PC-9 (cell line): ENCODE results near the gene WDHD1. TPM values are rescaled to one million over a fixed set of nuclear protein-coding genes. Genes with fewer than 3 reads are reported as not detected.

Experiments used
- BruUV-seq: library from RNA; stranded (reverse); fragments of 400-500 nt; replicated peaks from 2 replicates; lab custom pipeline; 2021; lab: Mats Ljungman, UMichigan
- CTCF ChIA-PET: fragments of 300-600 bp; sonication (Branson Sonifier 250); formaldehyde crosslinking; loops from one replicate; lab custom pipeline; 2022; ENCODE audit warnings: antibody characterized with exemption; lab: Charles Lee
- POLR2A ChIA-PET: fragments of 300-600 bp; sonication (Branson Sonifier 250); formaldehyde crosslinking; loops from one replicate; lab custom pipeline; 2022; ENCODE audit warnings: antibody characterized with exemption; ENCODE audit not compliant: unreplicated experiment; lab: Charles Lee
- DNase-seq, 2 experiments: peaks; one replicate each; pipeline versions ENCODE4 v3.0.0 to v3.0.0-alpha.2; 2015 to 2022; ENCODE audit warnings: mixed read lengths in 1 of 2
- H2AFZ ChIP-seq: fragments of 200-600 bp; sonication (generic); 2 replicates; pipeline ENCODE4 v1.8.1; 2017; ENCODE audit warnings: antibody characterized with exemption
- H3F3A ChIP-seq: fragments of 200-600 bp; sonication (generic); 2 replicates; pipeline ENCODE4 v1.8.1; 2017; ENCODE audit warnings: antibody characterized with exemption, mild to moderate bottlenecking, low read depth; ENCODE audit not compliant: insufficient read depth
- H3K27ac ChIP-seq: fragments of 200-600 bp; sonication (generic); 2 replicates; pipeline ENCODE4 v1.6.1; 2016; ENCODE audit warnings: mixed run types
- H3K27me3 ChIP-seq: fragments of 200-600 bp; sonication (generic); 2 replicates; pipeline ENCODE4 v1.6.1; 2016; ENCODE audit warnings: low read depth, mixed run types; ENCODE audit not compliant: insufficient read depth
- H3K36me3 ChIP-seq: fragments of 200-600 bp; sonication (generic); 2 replicates; pipeline ENCODE4 v1.6.1; 2016; ENCODE audit warnings: low read depth, mixed run types
- H3K4me1 ChIP-seq: fragments of 200-600 bp; sonication (generic); replicated peaks from 2 replicates; pipeline ENCODE4 v1.6.1; 2016; ENCODE audit warnings: mixed run types; ENCODE audit not compliant: insufficient read depth
- H3K4me2 ChIP-seq: fragments of 200-600 bp; sonication (generic); 2 replicates; pipeline ENCODE4 v1.6.1; 2017; ENCODE audit warnings: mixed run types
- H3K4me3 ChIP-seq: fragments of 200-600 bp; sonication (generic); 2 replicates; pipeline ENCODE4 v1.6.1; 2016; ENCODE audit warnings: mixed run types
- H3K79me2 ChIP-seq: fragments of 200-600 bp; sonication (generic); 2 replicates; pipeline ENCODE4 v1.6.1; 2017; ENCODE audit warnings: low read depth, mixed run types
- H3K9me2 ChIP-seq: fragments of 200-600 bp; sonication (generic); 2 replicates; pipeline ENCODE4 v1.8.1; 2017; ENCODE audit warnings: mild to moderate bottlenecking; ENCODE audit not compliant: insufficient read depth
- H3K9me3 ChIP-seq: fragments of 200-600 bp; sonication (generic); 2 replicates; pipeline ENCODE4 v1.8.1; 2016; ENCODE audit warnings: low read depth; ENCODE audit not compliant: insufficient read depth
- H4K20me1 ChIP-seq: fragments of 200-600 bp; sonication (generic); 2 replicates; pipeline ENCODE4 v1.8.1; 2017; ENCODE audit not compliant: insufficient read depth
- EZH2 ChIP-seq: fragments of 200-600 bp; sonication (generic); IDR thresholded peaks from 2 replicates; pipeline ENCODE4 v1.8.0; 2017; ENCODE audit warnings: antibody characterized with exemption, low read depth
- intact Hi-C: fragments of 100-400 bp; cut with micrococcal nuclease; formaldehyde crosslinking; loops from one replicate; pipeline ENCODE4 v1.10.0; 2022; ENCODE audit not compliant: unreplicated experiment
- total RNA-seq: library from RNA; stranded (reverse); gene quantifications from 2 replicates; pipeline ENCODE4 v1.2.3, GENCODE V29; 2021
- TF ChIP-seq, protein P1 (sequence below): fragments of 200-600 bp; sonication (generic); conservative IDR thresholded peaks from 2 replicates; pipeline ENCODE4 v1.6.1; 2017; ENCODE audit warnings: mixed run types, antibody characterized with exemption, mild to moderate bottlenecking, moderate library complexity

Gene WDHD1
- total RNA-seq, 1 experiment from 2014 or later, result 34.3 TPM

DNA sequence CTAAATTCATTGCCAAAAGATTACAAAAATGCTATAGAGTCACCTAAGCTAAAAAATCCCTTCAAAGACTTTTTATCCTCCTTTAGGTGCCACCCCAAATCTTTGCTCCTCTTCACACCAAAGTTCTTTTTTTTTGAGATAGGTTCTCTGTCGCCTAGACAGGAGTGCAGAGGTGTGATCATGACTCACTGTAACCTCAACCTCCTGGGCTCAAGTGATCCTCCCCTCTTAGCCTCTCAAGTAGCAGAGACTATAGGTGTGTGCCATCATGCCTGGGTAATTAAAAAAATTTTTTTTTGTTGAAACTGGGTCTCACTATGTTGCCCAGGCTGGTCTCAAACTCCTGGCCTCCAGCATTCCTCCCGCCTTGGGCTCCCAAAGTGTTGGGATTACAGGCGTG, 47.9 kb downstream of the WDHD1 start:
- no peaks in the 10 kb centered on the region for H3K9me2 ChIP-seq
- H3K36me3 ChIP-seq, result peaks cover 8% of the 10 kb centered on the region; the same call in 1 of the 2 replicates
- CTCF ChIA-PET, result no interaction called here
- H3F3A ChIP-seq, result no peaks in the 10 kb centered on the region; the same call in 1 of the 2 replicates
- H3K4me2 ChIP-seq, result no peak overlapping the region
- H3K4me1 ChIP-seq, result no peaks in the 10 kb centered on the region
- no peak for DNase-seq
- no peaks in the 10 kb centered on the region for H4K20me1 ChIP-seq
- TF ChIP-seq, protein P1, sequence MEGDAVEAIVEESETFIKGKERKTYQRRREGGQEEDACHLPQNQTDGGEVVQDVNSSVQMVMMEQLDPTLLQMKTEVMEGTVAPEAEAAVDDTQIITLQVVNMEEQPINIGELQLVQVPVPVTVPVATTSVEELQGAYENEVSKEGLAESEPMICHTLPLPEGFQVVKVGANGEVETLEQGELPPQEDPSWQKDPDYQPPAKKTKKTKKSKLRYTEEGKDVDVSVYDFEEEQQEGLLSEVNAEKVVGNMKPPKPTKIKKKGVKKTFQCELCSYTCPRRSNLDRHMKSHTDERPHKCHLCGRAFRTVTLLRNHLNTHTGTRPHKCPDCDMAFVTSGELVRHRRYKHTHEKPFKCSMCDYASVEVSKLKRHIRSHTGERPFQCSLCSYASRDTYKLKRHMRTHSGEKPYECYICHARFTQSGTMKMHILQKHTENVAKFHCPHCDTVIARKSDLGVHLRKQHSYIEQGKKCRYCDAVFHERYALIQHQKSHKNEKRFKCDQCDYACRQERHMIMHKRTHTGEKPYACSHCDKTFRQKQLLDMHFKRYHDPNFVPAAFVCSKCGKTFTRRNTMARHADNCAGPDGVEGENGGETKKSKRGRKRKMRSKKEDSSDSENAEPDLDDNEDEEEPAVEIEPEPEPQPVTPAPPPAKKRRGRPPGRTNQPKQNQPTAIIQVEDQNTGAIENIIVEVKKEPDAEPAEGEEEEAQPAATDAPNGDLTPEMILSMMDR, result no peak
- no peak for TF ChIP-seq EZH2
- H3K4me3 ChIP-seq, result no peak overlapping the region
- H3K9me3 ChIP-seq, result no peaks in the 10 kb centered on the region
- H3K27ac ChIP-seq, result no peak overlapping the region
- H2AFZ ChIP-seq, result no peak overlapping the region
- no peaks in the 10 kb centered on the region for H3K27me3 ChIP-seq
- H3K79me2 ChIP-seq, result no peaks in the 10 kb centered on the region
- intact Hi-C loops, result no loop called here
- BruUV-seq, result no TSS peak
- POLR2A ChIA-PET, result no interaction called here

DNA sequence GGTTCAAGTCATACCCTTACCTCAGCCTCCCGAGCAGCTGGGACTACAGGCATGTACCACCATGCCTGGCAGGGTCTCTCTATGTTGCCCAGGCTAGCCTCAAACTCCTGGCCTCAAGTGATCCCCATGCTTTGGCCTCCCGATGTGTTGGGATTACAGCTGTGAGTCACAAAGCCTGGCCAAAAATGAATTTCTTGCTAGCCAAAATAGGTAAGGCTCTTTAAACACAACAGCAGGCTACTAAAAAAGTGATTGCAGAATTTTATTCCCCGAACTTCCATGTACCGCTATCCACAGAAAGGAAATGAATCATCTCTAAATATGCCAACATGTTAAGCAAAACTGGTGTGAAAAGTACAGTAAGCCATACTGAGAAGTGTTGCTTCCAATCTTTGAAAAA, 50.6 kb downstream of the WDHD1 start:
- H3K27ac ChIP-seq, result no peak overlapping the region
- no peaks in the 10 kb centered on the region for H3K4me1 ChIP-seq
- DNase-seq, result no peak
- H3K9me3 ChIP-seq, result no peaks in the 10 kb centered on the region
- TF ChIP-seq, protein P1, result no peak
- no peak for TF ChIP-seq EZH2
- H3K36me3 ChIP-seq, result peaks cover 6% of the 10 kb centered on the region; the same call in 1 of the 2 replicates
- H4K20me1 ChIP-seq, result no peaks in the 10 kb centered on the region
- ChIA-PET CTCF (no interaction called here), POLR2A (no interaction called here)
- no peaks in the 10 kb centered on the region for H3K79me2 ChIP-seq
- no peak overlapping the region for H3K4me3 ChIP-seq
- H3K4me2 ChIP-seq, result no peak overlapping the region
- no TSS peak for BruUV-seq
- no peak overlapping the region for H2AFZ ChIP-seq
- H3F3A ChIP-seq, result no peaks in the 10 kb centered on the region
- intact Hi-C loops, result no loop called here
- no peaks in the 10 kb centered on the region for H3K9me2 ChIP-seq
- no peaks in the 10 kb centered on the region for H3K27me3 ChIP-seq

DNA sequence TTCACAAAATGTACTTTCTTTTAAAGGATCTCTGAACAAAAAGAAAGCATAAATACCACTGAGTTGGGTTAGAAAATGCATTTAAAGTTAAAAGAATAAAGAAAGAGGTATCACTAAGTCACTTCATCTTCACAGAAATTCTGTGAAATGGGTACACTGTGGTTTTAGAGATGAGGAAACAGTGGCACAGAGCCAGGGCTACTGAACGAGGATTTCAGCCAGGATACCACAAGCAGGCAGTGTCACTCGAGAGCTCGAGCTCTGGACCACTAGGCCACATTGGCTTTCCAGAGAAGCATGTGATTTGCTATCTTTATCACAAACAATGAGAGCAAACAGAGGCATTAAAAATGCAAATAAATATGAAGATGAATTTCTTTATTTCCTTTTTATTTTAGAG, 51.0 kb downstream of the WDHD1 start:
- Histone ChIP-seq H2AFZ (no peak overlapping the region), H3F3A (no peaks in the 10 kb centered on the region), H3K4me3 (no peak overlapping the region), H3K27me3 (no peaks in the 10 kb centered on the region), H3K79me2 (no peaks in the 10 kb centered on the region), H3K36me3 (peaks cover 6% of the 10 kb centered on the region; the same call in 1 of the 2 replicates), H3K4me1 (no peaks in the 10 kb centered on the region), H4K20me1 (no peaks in the 10 kb centered on the region), H3K9me2 (no peaks in the 10 kb centered on the region), H3K9me3 (no peaks in the 10 kb centered on the region), H3K27ac (no peak overlapping the region), H3K4me2 (no peak overlapping the region)
- TF ChIP-seq, protein P1, result no peak
- no peak for TF ChIP-seq EZH2
- intact Hi-C loops, result no loop called here
- ChIA-PET POLR2A (no interaction called here), CTCF (no interaction called here)
- no peak for DNase-seq
- BruUV-seq, result no TSS peak
